Measurements from ENCODE around the gene MMP2. TPM values are rescaled to one million over a fixed set of nuclear protein-coding genes. Genes with fewer than 3 reads are reported as not detected.

Gene MMP2
- total and polyA plus RNA-seq, 7 donors = 16.0 to 60.9 (median 23.2) TPM

DNA sequence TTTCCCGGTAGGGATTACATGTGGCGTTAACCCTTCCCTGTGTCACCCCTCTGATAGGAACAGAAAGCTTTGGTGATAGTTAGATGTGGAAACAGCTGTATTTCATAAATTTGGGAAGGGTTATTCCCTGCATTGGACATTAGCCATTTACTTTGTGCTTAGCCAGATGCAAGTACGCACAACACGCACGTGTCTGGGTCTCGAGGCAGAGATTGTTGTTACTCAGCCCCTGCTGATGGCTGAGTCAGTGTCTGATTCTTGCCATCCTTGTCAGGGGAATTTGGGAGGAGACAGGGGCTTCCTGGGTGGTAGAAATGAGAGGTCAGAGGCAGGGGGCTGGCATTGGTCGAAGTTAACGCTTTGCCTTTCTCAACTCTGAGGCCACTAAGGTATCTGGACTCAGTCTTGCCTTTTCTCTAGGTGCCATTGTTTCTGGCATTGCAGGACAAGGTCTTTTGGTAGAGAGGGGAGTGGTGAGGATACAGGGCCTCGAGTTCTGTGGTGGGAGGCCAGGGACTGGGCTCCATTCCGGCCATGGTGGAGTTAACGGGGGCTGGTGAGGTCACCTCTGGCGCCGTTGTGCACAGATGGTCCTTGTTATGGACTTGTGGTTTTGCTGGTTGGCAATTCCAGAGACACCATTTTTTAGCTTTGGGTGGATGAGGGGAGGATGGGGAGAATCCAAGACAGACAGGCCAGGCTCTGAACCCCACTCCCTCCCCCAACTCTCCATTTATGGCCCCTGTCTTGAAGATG, 8.2 kb downstream of the MMP2 start:
- 43 to 50% (median 44%) methylated on average over 13 of the region's 13 CpGs for WGBS, 3 donors
- Histone ChIP-seq H3K4me1 (no peaks in the 10 kb centered on the region), H3K36me3 (ENCODE audit: insufficient read depth in 1 of 2, low read depth in 1 of 2) (peaks cover 0 to 16% of the 10 kb centered on the region in 2 donors), H3K27me3 (ENCODE audit: insufficient read depth in 3 of 3, low read length in 2 of 3) (peaks cover 0 to 14% (median 0%) of the 10 kb centered on the region in 3 donors), H3K9me3 (no peaks in the 10 kb centered on the region), H3K27ac (peak overlapping the region; percentile 46), H3K4me3 (no peak overlapping the region)
- intact Hi-C loops (cut with DNase I) = no loop called here
- TF ChIP-seq, protein P1, sequence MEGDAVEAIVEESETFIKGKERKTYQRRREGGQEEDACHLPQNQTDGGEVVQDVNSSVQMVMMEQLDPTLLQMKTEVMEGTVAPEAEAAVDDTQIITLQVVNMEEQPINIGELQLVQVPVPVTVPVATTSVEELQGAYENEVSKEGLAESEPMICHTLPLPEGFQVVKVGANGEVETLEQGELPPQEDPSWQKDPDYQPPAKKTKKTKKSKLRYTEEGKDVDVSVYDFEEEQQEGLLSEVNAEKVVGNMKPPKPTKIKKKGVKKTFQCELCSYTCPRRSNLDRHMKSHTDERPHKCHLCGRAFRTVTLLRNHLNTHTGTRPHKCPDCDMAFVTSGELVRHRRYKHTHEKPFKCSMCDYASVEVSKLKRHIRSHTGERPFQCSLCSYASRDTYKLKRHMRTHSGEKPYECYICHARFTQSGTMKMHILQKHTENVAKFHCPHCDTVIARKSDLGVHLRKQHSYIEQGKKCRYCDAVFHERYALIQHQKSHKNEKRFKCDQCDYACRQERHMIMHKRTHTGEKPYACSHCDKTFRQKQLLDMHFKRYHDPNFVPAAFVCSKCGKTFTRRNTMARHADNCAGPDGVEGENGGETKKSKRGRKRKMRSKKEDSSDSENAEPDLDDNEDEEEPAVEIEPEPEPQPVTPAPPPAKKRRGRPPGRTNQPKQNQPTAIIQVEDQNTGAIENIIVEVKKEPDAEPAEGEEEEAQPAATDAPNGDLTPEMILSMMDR (IDR thresholded peaks at IDR 0.05) = no peak
- DNase-seq (peak; percentile 66 to 78), ATAC-seq (peak; percentile 42 to 69 (median 62))

DNA sequence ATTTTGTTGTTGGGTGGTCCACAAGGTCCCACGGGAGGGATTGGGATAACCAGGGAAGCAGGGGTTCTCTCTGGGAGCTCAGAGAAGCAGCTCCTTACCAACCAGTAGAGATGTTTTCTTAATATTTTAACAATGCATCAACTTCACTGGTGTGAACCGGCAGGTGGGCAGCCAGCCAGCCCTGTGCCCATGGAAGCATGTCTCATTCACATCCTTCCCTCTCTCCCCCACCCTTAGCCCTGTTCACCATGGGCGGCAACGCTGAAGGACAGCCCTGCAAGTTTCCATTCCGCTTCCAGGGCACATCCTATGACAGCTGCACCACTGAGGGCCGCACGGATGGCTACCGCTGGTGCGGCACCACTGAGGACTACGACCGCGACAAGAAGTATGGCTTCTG, 9.3 kb downstream of the MMP2 start:
- TF ChIP-seq, protein P1 (IDR thresholded peaks at IDR 0.05) = no peak
- WGBS, 3 donors = 57 to 74% (median 73%) methylated on average over 12 of the region's 12 CpGs
- Histone ChIP-seq H3K27me3 (ENCODE audit: insufficient read depth in 3 of 3, low read length in 2 of 3) (peaks cover 0 to 8% (median 0%) of the 10 kb centered on the region in 3 donors), H3K36me3 (ENCODE audit: insufficient read depth in 1 of 2, low read depth in 1 of 2) (peaks cover 0 to 16% of the 10 kb centered on the region in 2 donors), H3K4me1 (no peaks in the 10 kb centered on the region), H3K9me3 (no peaks in the 10 kb centered on the region), H3K4me3 (no peak overlapping the region), H3K27ac (no peak overlapping the region)
- no peak for DNase-seq
- intact Hi-C loops (cut with DNase I) = no loop called here
- ATAC-seq = no peak

DNA sequence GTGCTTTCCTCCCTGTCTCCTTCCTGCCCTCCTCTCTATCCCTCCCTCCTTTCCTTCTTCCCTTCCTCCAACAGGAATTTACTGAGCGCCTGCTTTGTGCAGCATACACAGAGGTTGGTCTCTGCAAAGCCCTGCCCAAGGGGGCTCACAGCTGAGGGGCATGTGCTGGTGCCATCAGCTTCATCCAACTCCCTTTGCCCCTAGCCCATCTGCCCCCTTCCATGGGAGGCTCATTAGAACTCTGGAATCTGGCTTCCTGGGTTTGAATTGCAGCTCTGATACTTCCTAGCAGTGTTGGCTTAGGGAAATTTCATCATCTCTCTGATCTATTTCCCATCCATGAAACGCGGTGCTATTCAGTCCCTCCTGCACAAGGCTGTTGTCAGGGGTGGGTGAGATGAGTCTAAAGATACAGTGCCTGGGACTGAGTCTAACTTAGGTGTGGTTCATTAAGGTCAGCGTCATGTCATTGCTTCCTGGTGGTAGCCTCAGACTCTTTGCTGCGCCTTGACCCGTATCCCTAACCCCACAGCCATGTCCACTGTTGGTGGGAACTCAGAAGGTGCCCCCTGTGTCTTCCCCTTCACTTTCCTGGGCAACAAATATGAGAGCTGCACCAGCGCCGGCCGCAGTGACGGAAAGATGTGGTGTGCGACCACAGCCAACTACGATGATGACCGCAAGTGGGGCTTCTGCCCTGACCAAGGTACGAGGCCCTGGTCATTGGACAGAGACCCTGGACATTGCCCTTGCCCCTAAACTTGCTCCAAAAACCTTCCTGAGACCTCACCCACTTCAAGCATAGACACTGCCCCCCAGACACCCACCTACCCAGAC, 10.3 kb downstream of the MMP2 start:
- intact Hi-C loops (cut with DNase I) = no loop called here
- TF ChIP-seq, protein P1 (IDR thresholded peaks at IDR 0.05) = no peak
- Histone ChIP-seq H3K27me3 (ENCODE audit: insufficient read depth in 3 of 3, low read length in 2 of 3) (peaks cover 0 to 8% (median 0%) of the 10 kb centered on the region in 3 donors), H3K9me3 (no peaks in the 10 kb centered on the region), H3K4me1 (no peaks in the 10 kb centered on the region), H3K36me3 (ENCODE audit: insufficient read depth in 1 of 2, low read depth in 1 of 2) (peaks cover 0 to 16% of the 10 kb centered on the region in 2 donors), H3K27ac (no peak overlapping the region), H3K4me3 (no peak overlapping the region)
- DNase-seq (no peak), ATAC-seq (no peak)
- 93 to 97% (median 95%) methylated on average over 14 of the region's 14 CpGs for WGBS, 3 donors

- intact Hi-C loops (cut with DNase I) = no loop called here
- no peak overlapping the region for H3K27ac ChIP-seq
These were observed 10.9 kb downstream of the MMP2 start for GRCh38 chr16:55489956-55490265.

More at GRCh38 chr16:55489956-55490265, 10.9 kb downstream of the MMP2 start:
- Histone ChIP-seq H3K36me3 (ENCODE audit: insufficient read depth in 1 of 2, low read depth in 1 of 2) (peaks cover 0 to 16% of the 10 kb centered on the region in 2 donors), H3K4me1 (no peaks in the 10 kb centered on the region), H3K9me3 (no peaks in the 10 kb centered on the region), H3K4me3 (no peak overlapping the region), H3K27me3 (ENCODE audit: insufficient read depth in 3 of 3, low read length in 2 of 3) (peaks cover 0 to 4% (median 0%) of the 10 kb centered on the region in 3 donors)
- DNase-seq (no peak), ATAC-seq (no peak)
- 98 to 100% (median 100%) methylated on average over 2 of the region's 2 CpGs for WGBS, 3 donors
- TF ChIP-seq, protein P1 (IDR thresholded peaks at IDR 0.05) = no peak
